Measurements from ENCODE around the gene TSPEAR.

GRCh38 chr21:44658541-44658910 is 52.8 kb downstream of the TSPEAR start:
- TF ChIP-seq CTCF (IDR thresholded peaks at IDR 0.05) (no peak), ZFX (IDR thresholded peaks at IDR 0.05; ENCODE audit: borderline replicate concordance) (no peak)

Measured in 22Rv1 (cell line).